H9 (cell line): ENCODE data around the gene CDC20. TPM values are rescaled to one million over a fixed set of nuclear protein-coding genes. Genes with fewer than 3 reads are reported as not detected.
"Not testable (repeated sequence)": the region's sequence is repeated elsewhere in the genome, so short reads cannot be mapped to it uniquely, and the experiment has no call there.

Experiments
- DNase-seq: peaks from one replicate; pipeline ENCODE4 v3.0.0-alpha.2; 2017
- H2AFZ ChIP-seq: one replicate; pipeline ENCODE4 v1.6.1; 2013; ENCODE audit warnings: mild to moderate bottlenecking, low read length, control low read depth, moderate library complexity
- H2AK5ac ChIP-seq: 2 replicates; pipeline ENCODE4 v1.6.1; 2013; ENCODE audit warnings: low read length, control low read depth, mixed read lengths; ENCODE audit not compliant: insufficient read length
- H2BK120ac ChIP-seq: one replicate; pipeline ENCODE4 v1.6.1; 2013; ENCODE audit warnings: low read depth, mild to moderate bottlenecking, low read length, control low read depth, inconsistent platforms; ENCODE audit not compliant: poor library complexity, severe bottlenecking
- H2BK12ac ChIP-seq: 2 replicates; pipeline ENCODE4 v1.6.1; 2013; ENCODE audit warnings: low read length, control low read depth, mixed read lengths, low read depth; ENCODE audit not compliant: insufficient read length
- H2BK15ac ChIP-seq: 2 replicates; pipeline ENCODE4 v1.6.1; 2013; ENCODE audit warnings: low read depth, low read length, control low read depth
- H2BK20ac ChIP-seq: one replicate; pipeline ENCODE4 v1.6.1; 2013; ENCODE audit warnings: low read depth, mild to moderate bottlenecking, low read length, control low read depth, inconsistent platforms; ENCODE audit not compliant: poor library complexity, severe bottlenecking
- H2BK5ac ChIP-seq: 2 replicates; pipeline ENCODE4 v1.6.1; 2013; ENCODE audit warnings: low read length, control low read depth, mixed read lengths; ENCODE audit not compliant: insufficient read length
- H3K14ac ChIP-seq: 2 replicates; pipeline ENCODE4 v1.6.1; 2013; ENCODE audit warnings: low read length, control low read depth; ENCODE audit not compliant: insufficient read depth
- H3K18ac ChIP-seq: 2 replicates; pipeline ENCODE4 v1.6.1; 2013; ENCODE audit warnings: low read depth, mild to moderate bottlenecking, mixed read lengths, low read length, control low read depth; ENCODE audit not compliant: insufficient read length
- H3K23ac ChIP-seq: 2 replicates; pipeline ENCODE4 v1.6.1; 2013; ENCODE audit warnings: low read length, control low read depth, mixed read lengths, low read depth; ENCODE audit not compliant: insufficient read length
- H3K23me2 ChIP-seq: 2 replicates; pipeline ENCODE4 v1.6.1; 2013; ENCODE audit warnings: low read depth, mild to moderate bottlenecking, mixed read lengths, low read length, control low read depth; ENCODE audit not compliant: insufficient read length, poor library complexity, severe bottlenecking
- H3K27ac ChIP-seq: 2 replicates; pipeline ENCODE4 v1.5.1; 2013; ENCODE audit warnings: low read length, control low read depth, mixed read lengths, low read depth; ENCODE audit not compliant: insufficient read length
- H3K27me3 ChIP-seq: 2 replicates; pipeline ENCODE4 v1.6.1; 2013; ENCODE audit warnings: low read length, control low read depth, inconsistent platforms; ENCODE audit not compliant: insufficient read depth
- H3K4ac ChIP-seq: 2 replicates; pipeline ENCODE4 v1.6.1; 2013; ENCODE audit warnings: low read depth, mild to moderate bottlenecking, control low read depth, inconsistent platforms, low read length, moderate library complexity
- H3K4me1 ChIP-seq: 2 replicates; pipeline ENCODE4 v1.6.1; 2013; ENCODE audit warnings: low read length, control low read depth, inconsistent platforms; ENCODE audit not compliant: insufficient read depth
- H3K4me2 ChIP-seq: 2 replicates; pipeline ENCODE4 v1.6.1; 2013; ENCODE audit warnings: low read length, control low read depth, mixed read lengths; ENCODE audit not compliant: insufficient read length, insufficient read depth
- H3K56ac ChIP-seq: 2 replicates; pipeline ENCODE4 v1.6.1; 2013; ENCODE audit warnings: low read depth, mild to moderate bottlenecking, mixed read lengths, low read length, control low read depth; ENCODE audit not compliant: insufficient read length
- H3K79me1 ChIP-seq: 2 replicates; pipeline ENCODE4 v1.6.1; 2013; ENCODE audit warnings: low read depth, mild to moderate bottlenecking, moderate library complexity, low read length, control low read depth, inconsistent platforms; ENCODE audit not compliant: insufficient read depth, poor library complexity, severe bottlenecking
- H3K79me2 ChIP-seq: 2 replicates; pipeline ENCODE4 v1.6.1; 2013; ENCODE audit warnings: low read length, control low read depth, inconsistent platforms; ENCODE audit not compliant: insufficient read depth
- H3K9ac ChIP-seq: 2 replicates; pipeline ENCODE4 v1.6.1; 2013; ENCODE audit warnings: low read length, control low read depth, mixed read lengths; ENCODE audit not compliant: insufficient read length; ENCODE audit errors: extremely low read depth
- H3K9me3 ChIP-seq: one replicate; pipeline ENCODE4 v1.6.1; 2013; ENCODE audit warnings: low read depth, low read length, inconsistent platforms; ENCODE audit not compliant: control insufficient read depth
- H3T11ph ChIP-seq: one replicate; pipeline ENCODE4 v1.6.1; 2013; ENCODE audit warnings: mild to moderate bottlenecking, low read length, control low read depth, inconsistent platforms
- H4K20me1 ChIP-seq: one replicate; pipeline ENCODE4 v1.6.1; 2013; ENCODE audit not compliant: control insufficient read depth, insufficient read length, insufficient read depth
- H4K5ac ChIP-seq: 2 replicates; pipeline ENCODE4 v1.6.1; 2013; ENCODE audit warnings: low read depth, mild to moderate bottlenecking, mixed read lengths, low read length, control low read depth; ENCODE audit not compliant: insufficient read length
- H4K8ac ChIP-seq: replicated peaks from 2 replicates; pipeline ENCODE4 v1.6.1; 2013; ENCODE audit warnings: low read length, control low read depth, mixed read lengths, low read depth; ENCODE audit not compliant: insufficient read length
- H4K91ac ChIP-seq: 2 replicates; pipeline ENCODE4 v1.6.1; 2013; ENCODE audit warnings: low read depth, mild to moderate bottlenecking, moderate library complexity, mixed read lengths, low read length, control low read depth; ENCODE audit not compliant: insufficient read length
- H3K27ac Mint-ChIP-seq, 3 experiments: 2 replicates in 2 of 3; 3 replicates in 1 of 3; pipeline ENCODE4 v1.8.0; 2020 to 2021; ENCODE audit warnings: mixed read lengths in 3 of 3, mild to moderate bottlenecking in 1 of 3, moderate library complexity in 1 of 3
- H3K27me3 Mint-ChIP-seq: 2 replicates; pipeline ENCODE4 v1.8.0; 2021; ENCODE audit warnings: low read depth, mild to moderate bottlenecking, moderate library complexity, mixed read lengths
- H3K36me3 Mint-ChIP-seq, 3 experiments: 2 replicates in 2 of 3; 3 replicates in 1 of 3; pipeline ENCODE4 v1.8.0; 2020 to 2021; ENCODE audit warnings: low read depth in 3 of 3, mixed read lengths in 3 of 3; ENCODE audit not compliant: insufficient read depth in 1 of 3
- H3K4me1 Mint-ChIP-seq, 2 experiments: 2 replicates each; pipeline ENCODE4 v1.8.0; 2020; ENCODE audit warnings: mixed read lengths in 2 of 2
- H3K4me3 Mint-ChIP-seq, 2 experiments: 2 replicates in 1 of 2; 3 replicates in 1 of 2; pipeline ENCODE4 v1.8.0; 2020 to 2021; ENCODE audit warnings: mild to moderate bottlenecking in 2 of 2, mixed read lengths in 2 of 2, moderate library complexity in 1 of 2
- H3K9me3 Mint-ChIP-seq, 2 experiments: 2 replicates in 1 of 2; 3 replicates in 1 of 2; pipeline ENCODE4 v1.8.0; 2020; ENCODE audit warnings: mild to moderate bottlenecking in 2 of 2, mixed read lengths in 2 of 2, moderate library complexity in 1 of 2
- CTCF ChIP-seq: fragments of 200-600 bp; sonication (generic); conservative IDR thresholded peaks from 3 replicates; pipeline ENCODE4 v1.8.0; 2021; ENCODE audit warnings: antibody characterized with exemption, mild to moderate bottlenecking
- WGBS: extraction: QIAGEN DNeasy Blood & Tissue Kit; methylation state at CpG from one replicate; pipeline ENCODE4 v1.1.7; 2013; ENCODE audit warnings: missing lambda C conversion rate, low lambda C conversion rate, mixed read lengths; ENCODE audit not compliant: insufficient read length; ENCODE audit errors: extremely low coverage; 5-methylcytosine and 5-hydroxymethylcytosine counted together
- total RNA-seq: library from RNA; stranded (reverse); gene quantifications from 2 replicates; pipeline ENCODE4 v1.2.1, GENCODE V29; 2021

CDC20 gene
- total RNA-seq, 1 experiment from 2014 or later, result 246 TPM

DNA sequence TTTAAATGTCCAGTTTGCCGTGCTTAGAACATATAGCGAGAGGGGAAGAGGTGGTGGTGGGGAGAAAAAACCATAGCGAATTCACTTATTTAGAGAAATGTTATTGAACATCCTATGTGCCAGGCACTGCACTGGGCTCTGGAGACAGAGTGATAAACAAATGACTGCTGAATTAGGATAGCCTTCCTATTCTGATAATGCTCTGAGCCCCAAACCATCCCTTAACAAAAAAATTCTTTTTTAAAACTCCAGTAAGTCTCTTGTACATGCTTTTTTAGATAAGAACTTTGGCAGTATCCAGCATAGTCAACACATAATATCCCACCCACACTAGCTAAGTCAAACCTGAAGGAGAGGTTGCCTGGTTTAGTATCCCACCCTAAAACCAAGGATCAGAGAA is 39.4 kb downstream of the CDC20 start:
- Histone ChIP-seq H4K5ac (no peak overlapping the region), H2BK20ac (no peak overlapping the region), H2BK120ac (no peak overlapping the region), H3T11ph (no peak overlapping the region), H4K91ac (no peak overlapping the region), H3K4me2 (no peak overlapping the region), H3K27ac (no peak overlapping the region), H2BK15ac (no peak overlapping the region), H3K4ac (no peak overlapping the region), H3K23ac (no peak overlapping the region), H4K8ac (no peak overlapping the region), H3K79me2 (no peaks in the 10 kb centered on the region; the same call in 1 of the 2 replicates), H2BK12ac (no peak overlapping the region), H3K18ac (no peak overlapping the region), H2BK5ac (no peak overlapping the region), H3K14ac (no peak overlapping the region), H3K79me1 (no peaks in the 10 kb centered on the region), H3K9ac (no peak overlapping the region), H3K9me3 (no peaks in the 10 kb centered on the region), H3K56ac (no peak overlapping the region), H3K23me2 (no peaks in the 10 kb centered on the region), H3K27me3 (no peaks in the 10 kb centered on the region), H3K4me1 (no peaks in the 10 kb centered on the region), H2AK5ac (no peak overlapping the region), H4K20me1 (no peaks in the 10 kb centered on the region), H2AFZ (no peak overlapping the region)
- Mint-ChIP-seq H3K4me3 (no peak overlapping the region), H3K27ac (no peak overlapping the region; a peak in 1 of 7 replicates), H3K36me3 (peaks cover 0 to 10% (median 2%) of the 10 kb centered on the region in 3 experiments; a peak in 4 of 7 replicates), H3K4me1 (no peaks in the 10 kb centered on the region), H3K27me3 (no peaks in the 10 kb centered on the region), H3K9me3 (no peaks in the 10 kb centered on the region)
- no peak for TF ChIP-seq CTCF
- no peak for DNase-seq
- no CpG with 5 or more reads among the region's 3 CpGs for WGBS

DNA sequence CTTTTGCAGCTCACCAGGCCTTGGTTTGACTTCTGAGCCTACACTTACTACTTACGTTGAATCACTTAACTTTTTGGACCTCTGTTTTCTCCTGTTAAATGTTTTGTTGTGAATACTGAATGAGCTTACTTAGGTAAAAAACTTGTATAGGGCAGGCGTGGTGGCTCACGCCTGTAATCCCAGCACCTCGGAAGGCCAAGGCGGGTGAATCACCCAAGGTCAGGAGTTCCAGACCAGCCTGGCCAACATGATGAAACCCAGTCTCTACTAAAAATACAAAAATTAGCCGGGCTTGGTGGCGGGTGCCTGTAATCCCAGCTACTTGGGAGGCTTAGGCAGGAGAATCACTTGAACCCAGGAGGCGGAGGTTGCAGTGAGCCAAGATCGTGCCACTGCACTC is 41.7 kb downstream of the CDC20 start:
- H3K27me3 ChIP-seq, H2BK20ac ChIP-seq, H3T11ph ChIP-seq, DNase-seq, H3K14ac ChIP-seq, H2BK15ac ChIP-seq, H3K4me3 Mint-ChIP-seq, H3K4me1 ChIP-seq, H2AK5ac ChIP-seq, H3K79me2 ChIP-seq, H3K23ac ChIP-seq, H3K4me2 ChIP-seq, H3K18ac ChIP-seq, H3K79me1 ChIP-seq, H4K91ac ChIP-seq, H3K4ac ChIP-seq, H4K5ac ChIP-seq, H3K9me3 ChIP-seq, H4K20me1 ChIP-seq, H3K9me3 Mint-ChIP-seq, H2AFZ ChIP-seq, H3K9ac ChIP-seq, H3K27ac ChIP-seq, H3K27ac Mint-ChIP-seq, H2BK5ac ChIP-seq, H2BK120ac ChIP-seq, H3K27me3 Mint-ChIP-seq, H3K4me1 Mint-ChIP-seq, H3K56ac ChIP-seq, H4K8ac ChIP-seq, H2BK12ac ChIP-seq, H3K23me2 ChIP-seq: not testable (repeated sequence)
- no CpG with 5 or more reads among the region's 9 CpGs for WGBS
- H3K36me3 Mint-ChIP-seq, result peaks cover 2 to 26% (median 16%) of the 10 kb centered on the region in 3 experiments; a peak in 6 of 7 replicates
